Left forelimb (tissue), 1 donor: Measurements from ENCODE around the gene SNX22.
A peak's percentile ranks its signal among the peaks of the same experiment; 100 is the strongest.

Experiments
- DNase-seq: peaks from one replicate; pipeline ENCODE4 v3.0.0-alpha.2; 2018; ENCODE audit warnings: low spot score

Gene SNX22

DNA sequence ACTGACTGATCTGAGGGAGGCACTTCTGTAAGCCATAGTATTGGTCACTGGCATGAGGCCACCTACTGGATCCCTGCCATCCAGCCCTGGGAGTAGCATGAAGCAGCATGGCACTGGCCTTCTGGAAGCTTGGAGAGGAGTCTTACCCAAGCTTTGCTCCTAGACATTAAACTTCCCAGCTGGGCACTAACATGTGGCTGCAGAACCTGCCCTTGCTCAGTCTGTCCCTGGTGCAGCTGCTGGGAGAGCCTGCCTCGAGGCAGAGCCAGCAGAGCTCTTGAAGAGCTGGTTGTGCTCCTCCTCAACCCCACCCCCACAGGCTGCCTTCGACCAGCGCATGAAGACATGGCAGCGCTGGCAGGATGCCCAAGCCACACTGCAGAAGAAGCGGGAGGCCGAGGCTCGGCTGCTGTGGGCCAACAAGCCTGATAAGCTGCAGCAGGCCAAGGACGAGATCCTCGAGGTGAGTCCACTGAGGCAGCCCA is 17.1 kb upstream of the SNX22 start:
- no peak for DNase-seq

DNA sequence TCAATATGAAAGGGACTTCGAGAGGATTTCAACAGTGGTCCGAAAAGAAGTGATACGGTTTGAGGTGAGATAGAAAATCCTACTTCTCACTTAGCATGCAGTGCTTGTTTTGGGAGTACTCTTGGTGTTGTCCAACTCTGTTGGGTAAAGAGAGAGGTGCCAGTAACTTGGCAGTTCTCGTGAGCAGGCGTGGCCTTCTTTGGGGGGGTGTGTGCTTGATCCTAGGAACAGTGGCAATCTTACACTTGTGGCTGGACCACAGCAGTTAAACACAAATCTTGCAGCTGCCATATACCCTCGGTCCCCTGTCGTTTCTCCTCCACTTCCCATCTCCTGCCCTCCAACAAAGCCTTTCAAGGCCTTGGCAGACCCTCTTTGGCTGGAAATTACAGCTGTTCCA is 15.2 kb upstream of the SNX22 start:
- DNase-seq, result no peak

DNA sequence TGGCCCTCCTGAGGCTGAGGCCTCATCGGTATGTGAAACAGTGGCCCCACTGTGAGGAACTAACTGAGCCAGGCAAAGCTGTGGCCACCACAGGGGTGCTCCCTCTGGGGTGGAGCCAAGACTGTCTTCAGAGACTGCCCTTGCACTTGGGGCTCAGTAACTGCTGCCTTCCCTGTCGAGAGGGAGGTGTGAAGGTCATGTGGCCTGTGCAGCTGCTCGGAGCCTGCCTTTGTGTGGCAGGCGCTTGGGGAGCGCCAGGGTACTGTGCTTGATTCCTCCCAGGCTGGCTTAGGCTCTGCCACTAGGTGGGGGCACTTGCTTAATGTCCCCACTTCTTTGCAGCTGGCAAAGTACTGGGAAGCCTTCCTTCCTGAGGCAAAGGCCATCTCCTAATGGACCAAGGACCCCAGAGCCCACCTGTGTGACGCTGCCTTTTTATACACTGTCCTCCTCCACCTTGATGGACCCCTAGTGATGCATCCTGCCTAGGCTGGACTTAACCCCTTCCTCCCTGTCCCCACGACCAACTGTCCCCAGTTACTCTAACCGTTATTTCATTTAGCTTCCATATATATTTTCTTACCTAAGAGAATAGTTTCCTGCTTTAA is 14.2 kb upstream of the SNX22 start:
- DNase-seq, result no peak

DNA sequence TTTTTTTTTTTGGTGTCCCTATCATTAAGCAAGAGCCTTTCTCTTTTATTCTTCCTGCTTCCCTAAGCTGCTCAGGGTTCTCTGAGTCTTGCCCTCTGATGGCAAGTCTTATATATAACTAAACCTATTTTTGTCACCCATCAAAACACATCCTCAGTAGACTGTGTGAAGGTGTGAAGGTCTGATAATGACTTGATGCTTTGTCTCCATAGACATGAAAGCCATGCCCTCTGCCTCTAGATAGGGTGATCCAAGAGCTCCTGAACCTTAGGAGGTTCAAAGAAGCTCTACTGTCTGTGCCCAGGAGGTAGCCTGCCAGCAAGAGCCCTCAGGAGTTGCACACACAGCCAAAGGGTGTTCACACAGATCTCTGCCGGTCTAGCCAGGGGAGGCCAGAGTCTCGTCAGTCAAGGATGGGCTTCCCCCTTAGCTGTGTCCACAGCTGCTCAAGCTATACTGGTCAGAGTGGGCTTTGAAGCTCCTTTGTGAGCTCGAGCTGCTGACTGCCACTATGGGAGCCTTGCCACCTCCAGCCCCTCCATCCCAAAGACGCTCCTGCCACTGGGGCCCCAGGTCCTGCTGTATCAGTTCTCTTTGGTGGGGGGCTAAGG is 13.1 kb upstream of the SNX22 start:
- no peak for DNase-seq

DNA sequence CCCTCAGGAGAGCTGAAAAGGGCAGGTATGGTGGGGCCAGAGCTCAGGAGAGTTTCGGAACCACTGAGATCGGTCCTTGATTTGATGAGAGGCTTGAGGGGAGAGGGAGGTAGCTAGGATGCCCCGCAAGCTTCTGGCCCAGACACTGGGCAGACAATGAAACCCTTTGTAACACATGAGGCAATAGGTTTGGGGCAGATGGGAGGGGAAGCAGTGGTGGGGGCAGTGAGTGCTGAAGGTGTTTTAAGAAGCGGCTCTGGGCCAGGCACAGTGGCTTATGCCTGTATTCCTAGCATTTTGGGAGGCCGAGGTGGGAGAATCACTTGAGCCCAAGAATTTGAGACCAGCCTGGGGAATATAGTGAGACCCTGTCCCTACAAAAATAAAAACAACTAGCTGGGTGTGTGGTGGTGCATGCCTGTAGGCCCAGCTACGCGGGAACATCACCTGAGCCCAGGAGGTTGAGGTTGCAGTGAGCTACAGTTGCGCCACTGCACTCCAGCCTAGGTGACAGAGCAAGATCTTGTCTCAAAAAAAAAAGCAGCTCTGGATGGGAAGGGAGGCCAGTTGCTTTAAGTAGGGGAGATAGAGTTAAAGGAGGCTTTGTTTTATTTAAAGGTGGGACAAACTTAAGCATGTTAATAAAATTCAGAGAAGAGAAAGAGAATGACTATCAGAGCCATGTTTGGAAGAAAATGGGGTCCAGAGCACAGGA is 9.6 kb upstream of the SNX22 start:
- DNase-seq, result no peak

DNA sequence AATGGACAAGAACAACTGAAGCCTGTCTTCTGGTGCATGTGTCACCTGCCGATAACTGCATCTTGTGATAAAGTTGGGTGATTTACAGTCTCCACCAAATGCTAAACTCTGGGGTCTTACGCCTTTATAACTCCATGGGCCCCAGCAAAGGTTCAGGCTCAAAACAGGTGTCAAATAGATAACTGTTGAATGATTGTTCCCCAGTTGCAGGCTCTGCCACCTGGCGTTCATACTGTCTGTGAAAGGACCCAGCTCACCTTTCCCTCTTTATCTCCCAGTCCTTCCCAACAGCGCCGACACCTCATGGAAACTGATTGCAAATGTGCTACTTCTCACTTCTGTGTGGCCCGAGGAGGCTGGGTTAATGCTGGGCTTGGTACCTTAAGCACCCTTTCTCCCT is 8.3 kb upstream of the SNX22 start:
- DNase-seq, result no peak

DNA sequence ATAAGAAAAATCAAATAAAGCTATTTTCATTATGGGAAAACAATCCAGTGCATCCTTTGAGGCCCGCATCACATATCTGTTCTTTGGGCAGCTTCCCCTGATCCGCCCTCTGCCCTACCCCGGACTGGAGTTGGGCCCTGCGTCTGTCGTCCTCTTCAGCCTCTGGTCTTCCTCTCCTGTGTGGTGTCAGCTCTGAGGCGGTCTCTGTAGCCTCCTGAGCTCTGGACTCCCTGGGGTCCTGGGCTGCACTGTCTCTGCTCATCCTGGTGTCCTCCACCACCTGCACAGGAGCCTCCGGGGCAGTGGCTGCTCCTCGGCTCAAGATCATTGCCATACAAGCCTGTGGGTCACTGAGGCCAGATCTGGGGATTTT is 7.4 kb upstream of the SNX22 start:
- no peak for DNase-seq

DNA sequence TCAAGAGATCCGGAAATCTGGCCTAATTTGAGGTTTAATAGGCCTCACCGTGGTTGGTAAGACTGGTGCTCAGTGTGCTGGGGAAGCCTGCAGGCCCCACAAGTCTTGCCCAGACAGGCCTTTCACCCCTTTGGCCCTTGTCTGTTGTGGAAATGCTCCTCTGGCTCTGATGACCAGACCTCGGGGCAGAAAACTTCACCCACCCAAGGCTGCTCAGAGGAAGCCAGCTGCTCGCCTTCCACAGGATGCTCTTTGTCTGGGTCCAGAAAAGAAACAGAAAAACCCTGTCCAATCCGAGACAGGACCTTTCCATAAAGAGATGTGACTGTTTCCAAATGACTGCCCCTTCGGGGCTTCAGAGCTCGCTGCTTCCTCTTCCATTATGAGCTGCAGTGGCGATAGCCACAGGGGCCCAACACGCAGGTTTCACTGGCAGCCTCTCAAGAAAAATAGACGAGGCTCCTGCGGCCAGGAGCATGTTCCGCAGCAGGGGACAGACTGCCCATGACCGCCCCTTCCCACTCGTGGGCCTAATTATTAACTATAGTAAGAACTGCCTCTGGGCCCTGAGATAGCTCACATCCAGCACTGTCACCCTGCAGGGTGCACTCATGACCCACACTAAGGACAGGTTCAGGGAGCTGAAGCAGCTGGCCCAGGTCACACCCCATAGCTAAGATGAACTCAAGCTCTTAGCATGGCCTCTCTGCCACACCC is 6.8 kb upstream of the SNX22 start:
- no peak for DNase-seq

DNA sequence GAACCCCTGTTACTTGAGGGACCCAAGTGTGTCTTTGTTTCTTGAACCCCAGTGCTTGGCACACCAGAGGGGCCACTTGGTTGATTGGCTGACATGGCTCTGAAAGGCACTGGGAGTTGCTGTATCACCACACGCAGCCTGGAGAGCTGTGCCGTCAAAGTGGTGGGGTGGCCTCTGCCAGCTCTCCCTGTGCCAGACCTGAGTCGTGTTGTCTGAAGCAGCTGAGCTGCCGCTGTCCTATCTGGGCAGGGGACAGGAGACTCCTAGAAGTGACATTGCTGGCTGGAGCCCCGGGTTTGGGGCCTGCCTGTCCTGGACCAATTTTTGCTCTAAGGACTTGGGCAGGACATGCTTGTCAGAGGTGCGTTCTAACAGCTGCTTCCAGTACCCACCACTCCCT is 5.5 kb upstream of the SNX22 start:
- DNase-seq, result no peak

DNA sequence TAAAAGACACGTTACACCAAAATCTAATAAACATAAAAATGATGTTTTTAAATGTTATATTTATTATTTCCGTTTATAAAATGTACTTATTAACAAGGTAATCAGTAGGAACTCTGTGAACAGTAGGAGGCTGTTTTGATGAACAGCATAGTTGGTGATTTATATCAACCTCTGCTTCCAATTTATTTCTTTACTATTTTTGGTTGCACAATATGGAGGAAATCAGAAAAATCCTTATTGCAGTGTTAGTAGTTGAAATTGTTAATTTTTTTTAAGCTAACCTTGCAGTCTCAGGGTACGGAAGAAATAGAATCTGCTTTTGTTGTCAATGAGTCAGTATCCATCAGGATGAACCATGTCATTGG is 5.0 kb upstream of the SNX22 start:
- DNase-seq, result no peak

DNA sequence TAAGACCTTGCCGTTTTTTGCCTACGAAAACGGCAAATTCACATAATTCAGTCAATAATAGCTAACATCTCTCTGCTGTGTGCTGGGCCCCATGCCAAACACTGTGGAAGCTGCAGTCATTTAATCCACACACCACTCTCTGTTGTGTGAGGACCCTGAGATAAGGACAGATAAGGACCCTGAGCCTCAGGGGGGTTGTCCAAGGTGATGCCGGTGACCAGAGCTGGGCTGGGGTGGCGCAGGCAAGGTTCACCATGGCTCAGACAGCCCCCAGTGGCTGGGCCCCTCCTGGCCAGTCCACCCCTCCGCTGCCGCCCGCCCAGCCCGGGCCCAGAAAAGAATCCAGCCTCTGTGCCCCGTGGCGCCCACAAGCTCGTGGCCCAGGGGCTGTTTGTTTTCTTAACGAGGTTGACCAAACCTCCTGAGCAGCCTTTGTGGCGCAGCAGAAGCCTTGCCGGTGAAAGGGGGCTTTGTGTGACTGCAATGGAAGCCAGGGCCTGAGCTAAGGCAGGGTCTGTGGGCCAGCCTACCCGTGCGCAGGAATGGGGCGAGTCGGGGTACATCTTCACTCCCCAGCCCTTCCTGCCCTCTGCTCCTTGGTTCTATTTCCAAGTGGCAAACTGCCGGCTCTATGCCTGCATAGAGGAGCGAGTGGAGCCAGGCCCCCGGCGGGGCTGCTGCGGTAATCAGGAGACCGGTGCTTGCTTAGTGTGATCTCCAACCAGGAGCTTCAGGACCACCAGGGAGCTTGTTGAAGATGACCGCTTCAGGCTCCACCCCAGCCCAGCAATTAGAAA is 4.4 kb upstream of the SNX22 start:
- no peak for DNase-seq

DNA sequence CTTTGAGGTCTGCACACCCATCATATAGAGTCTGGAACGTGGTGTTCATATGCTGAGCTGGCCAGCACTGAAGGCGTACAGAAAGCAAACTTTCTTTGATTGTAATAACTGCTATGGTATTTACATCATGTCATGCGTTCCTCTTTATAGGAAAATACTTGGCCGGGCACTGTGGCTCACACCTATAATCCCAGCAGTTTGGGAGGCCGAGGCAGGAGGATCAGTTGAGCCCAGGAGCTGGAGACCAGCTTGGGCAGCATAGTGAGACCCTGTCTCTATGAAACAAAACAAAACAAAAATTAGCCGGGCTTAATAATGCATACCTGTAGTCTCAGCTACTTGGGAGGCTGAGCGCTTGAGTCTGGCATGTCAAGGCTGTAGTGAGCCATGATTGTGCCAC is 3.4 kb upstream of the SNX22 start:
- no peak for DNase-seq

DNA sequence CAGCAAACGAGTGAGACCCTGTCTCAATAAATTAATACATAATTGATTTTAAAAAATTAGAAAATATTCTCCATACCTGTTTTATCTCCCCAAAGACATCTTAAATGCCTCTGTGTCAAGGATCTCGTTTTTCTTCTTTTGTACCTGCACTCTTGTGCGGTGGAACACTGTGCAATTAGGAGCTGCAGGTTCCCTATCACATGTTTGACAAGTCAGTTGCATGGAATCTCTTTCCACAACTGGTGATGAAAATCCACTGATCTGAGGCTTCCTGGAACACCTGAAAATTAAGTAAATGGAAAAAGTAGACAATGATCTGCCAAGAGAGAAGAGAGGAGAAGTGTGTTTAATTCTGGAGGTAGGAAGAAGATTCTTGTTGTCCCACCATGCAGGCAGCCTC is 3.0 kb upstream of the SNX22 start:
- DNase-seq, result no peak

DNA sequence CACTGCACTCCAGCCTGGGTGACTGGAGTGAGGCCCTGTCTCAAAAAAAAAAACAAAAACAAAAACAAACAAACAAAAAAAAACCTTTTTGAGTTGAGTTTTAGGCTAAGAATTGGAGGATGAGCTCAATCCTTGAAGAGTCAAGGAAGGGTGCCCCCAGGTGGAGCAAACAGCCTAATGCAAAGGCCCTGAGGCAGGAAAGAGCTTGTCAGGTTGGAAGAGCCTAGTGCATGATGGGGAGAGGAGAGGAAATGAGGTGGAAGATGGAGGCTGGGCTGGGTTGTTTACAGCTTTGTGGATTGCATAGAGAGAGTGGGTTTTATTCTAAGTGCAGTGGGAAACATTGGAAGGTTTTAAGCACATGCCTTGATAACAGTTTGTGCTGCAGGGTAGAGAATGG is 2.1 kb upstream of the SNX22 start:
- DNase-seq, result no peak

DNA sequence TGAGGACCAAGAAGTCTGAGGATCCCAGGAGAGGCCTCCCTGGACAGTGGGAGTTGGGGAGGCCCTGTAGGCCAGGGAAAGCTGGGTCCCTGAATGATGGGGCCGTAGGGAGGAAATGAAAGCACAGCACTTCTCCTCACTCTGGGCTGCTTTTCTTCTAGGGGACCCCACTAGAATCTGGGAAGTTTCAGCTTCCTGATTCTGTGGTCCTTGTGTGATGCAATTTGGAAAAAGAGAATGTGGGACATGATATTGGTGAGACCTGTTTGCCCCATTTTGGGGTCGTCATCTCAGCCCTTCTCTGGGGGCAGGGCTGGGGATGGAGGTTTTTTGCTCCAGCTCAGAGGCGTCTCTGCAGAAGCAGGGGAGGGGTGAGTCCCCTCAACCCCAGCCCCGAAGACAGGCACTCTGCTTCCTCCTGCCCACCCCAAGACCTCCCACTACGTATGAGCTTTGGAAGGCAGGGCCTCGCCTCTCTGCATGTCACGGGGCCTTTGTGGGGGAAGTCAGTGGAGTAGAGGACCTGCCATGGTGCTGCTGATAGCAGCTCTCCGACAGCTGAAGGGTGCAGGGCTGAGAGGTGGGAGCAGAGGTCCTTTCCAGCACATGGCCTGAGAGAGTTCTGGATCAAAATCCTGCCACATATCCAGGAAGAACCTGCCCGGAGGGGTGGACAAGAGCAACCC is 1.5 kb upstream of the SNX22 start:
- no peak for DNase-seq

DNA sequence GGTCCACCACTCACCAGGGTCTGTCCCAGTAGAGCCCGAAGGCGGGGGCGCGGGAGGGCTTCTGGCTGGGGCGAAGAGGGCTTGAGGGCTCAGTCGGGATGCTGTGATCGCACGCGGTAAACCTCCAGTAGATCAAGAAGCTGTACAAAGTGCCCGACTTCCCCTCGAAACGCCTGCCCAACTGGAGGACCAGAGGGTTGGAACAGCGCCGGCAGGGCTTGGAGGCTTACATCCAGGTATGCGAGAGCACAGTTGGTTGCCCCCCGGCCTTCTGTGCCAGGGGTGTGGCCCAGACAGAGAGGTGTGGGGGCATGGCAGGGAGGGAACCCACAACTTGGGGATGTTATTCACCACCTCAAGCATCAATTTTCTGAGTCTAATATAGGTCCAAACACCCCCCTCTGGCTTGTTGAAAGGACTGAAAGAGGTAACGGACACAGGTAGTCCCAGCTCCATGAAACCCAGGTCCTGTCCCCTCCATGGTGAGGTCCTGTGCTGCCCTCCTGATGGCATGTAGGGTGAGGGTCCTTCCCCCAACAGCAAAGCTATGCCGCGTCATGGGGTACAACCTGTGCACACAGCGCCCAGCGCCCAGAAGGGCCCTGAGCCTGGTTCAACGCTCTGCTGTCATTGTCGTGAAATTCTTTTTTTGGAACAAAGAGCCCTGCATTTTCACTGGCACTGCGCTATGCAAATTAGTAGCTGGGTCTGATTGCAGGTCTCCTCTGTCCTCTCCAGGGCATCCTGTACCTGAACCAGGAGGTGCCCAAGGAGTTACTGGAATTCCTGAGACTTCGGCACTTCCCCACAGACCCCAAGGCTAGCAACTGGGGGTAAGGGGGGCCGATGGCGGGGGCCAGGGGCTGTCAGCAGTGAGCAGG is 1.2 kb downstream of the SNX22 start:
- no peak for DNase-seq

DNA sequence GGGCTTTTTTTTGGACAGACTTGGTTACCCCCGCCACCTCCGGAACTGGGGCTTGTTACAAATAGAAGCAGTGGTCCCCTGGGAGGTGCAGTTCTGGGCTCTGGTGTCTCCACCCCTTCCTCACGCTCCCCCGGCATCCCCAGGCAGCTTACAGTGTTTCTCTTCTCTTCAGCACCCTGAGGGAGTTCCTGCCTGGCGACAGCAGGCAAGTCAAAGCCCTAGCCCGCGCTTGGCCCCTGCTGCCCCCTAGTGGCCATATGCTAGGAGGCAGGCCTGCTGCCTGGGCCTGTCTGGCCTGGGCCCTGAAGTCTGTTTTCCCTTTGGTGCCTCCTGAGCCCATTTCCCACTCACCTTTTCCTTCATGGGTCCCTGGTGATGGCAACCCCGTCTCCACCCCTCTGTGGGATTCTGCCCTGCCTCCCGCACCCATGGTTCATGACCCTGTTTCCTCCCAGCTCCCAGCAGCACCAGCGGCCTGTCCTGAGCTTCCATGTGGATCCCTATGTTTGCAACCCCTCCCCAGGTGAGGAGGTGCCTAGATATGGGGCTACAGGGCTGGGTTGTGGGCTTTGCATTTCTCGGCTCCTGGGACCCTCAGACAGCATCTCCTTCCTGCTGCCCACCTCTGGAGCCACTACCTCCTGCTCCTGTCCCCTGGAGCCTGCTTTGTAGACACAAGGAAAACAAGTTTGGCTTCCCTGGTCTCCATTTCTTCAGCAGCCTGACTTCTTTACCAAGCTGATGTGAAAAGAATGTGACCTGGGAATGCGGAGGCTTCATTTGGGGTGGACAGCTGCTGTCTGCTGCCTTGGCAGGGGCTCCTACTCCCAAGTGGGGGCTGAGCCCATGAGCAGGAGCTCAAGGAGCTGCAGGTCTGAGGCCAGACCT is 2.2 kb downstream of the SNX22 start:
- DNase-seq, result peak; percentile 89

DNA sequence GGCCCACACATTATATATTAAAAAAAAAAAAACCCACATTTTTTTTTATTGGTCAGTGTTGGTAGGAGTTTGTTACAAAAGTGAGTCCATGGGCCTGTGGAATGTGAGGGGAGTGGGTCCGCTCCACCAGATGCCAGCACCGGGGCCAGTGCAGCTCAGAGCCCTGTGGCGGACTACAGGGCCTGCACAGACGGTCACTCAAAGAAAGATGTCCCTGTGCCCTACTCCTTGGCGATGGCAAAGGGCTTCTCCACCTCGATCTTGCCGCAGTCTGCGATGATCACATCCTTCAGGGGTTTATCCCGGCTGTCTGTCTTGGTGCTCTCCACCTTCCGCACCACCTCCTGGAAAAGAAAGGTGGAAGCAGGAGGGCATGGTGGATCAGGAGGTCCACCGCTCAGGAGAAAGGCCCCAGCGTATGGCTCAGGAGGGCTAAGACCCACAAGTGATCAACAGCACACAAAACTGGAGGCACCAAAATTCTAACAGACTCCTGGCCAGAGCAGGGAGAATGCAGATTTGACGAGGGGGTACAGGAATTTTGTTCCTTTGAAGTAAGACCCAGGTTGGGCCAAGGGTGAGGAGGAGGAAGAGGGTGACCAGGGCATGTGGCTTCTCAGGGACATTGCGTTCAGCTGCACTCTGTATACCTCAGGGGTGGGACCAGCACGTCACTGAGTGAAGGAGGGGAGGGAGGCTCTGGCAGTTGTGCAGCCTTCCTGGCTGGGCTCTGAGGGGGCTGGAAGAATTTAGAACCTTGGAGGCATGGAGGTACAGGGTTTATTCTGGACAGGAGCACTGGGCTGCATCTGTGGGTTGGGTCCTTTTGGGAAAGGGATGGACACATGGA is 4.5 kb downstream of the SNX22 start:
- DNase-seq, result no peak
